GM04504 (cell line): Measurements from ENCODE around the gene ZBTB8A.
"Not testable (repeated sequence)": the region's sequence is repeated elsewhere in the genome, so short reads cannot be mapped to it uniquely, and the experiment has no call there.

Experiments
- DNase-seq: peaks from one replicate; pipeline ENCODE4 v3.0.0-alpha.2; 2012; ENCODE audit warnings: low read depth

Gene ZBTB8A

DNA sequence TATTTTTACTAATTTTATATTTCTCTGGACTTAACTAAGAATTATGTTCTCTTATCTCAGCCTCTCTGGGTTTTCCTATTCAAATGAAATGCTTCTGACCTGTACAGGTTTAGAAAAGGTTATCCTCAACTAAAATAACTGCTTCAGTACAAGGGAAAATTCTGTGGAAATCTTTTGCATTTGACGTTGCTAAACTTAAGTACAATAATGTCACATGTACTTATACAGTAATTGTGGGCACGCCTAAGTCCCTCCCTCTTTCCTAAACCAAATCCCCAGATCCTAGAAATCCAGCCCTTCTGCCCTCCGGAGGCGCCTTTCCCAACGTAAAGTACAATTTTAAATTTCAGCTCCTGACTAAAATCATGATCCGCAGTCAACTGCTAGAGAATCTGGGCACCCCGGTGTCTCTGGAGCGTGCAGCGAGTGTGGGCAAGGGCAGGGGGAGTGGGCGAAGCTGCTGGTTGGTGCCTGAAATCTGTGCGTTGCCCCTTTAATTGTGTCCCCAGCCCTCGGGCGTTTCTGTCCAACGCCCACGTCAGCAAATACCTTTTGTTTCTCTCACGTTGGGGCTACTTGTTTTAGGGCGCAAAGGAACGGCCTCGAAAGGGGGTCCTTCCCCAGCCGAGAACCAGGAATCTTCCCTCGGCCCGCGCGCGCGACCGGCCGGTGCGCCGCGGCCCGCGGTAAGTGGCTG is at the start of gene ZBTB8A:
Gene ZBTB8A (plus strand): TSS at position 541 of the 697 bp plus-strand sequence. CDS start 53,505 bp downstream, outside the sequence.
- peak; percentile 20 for DNase-seq

DNA sequence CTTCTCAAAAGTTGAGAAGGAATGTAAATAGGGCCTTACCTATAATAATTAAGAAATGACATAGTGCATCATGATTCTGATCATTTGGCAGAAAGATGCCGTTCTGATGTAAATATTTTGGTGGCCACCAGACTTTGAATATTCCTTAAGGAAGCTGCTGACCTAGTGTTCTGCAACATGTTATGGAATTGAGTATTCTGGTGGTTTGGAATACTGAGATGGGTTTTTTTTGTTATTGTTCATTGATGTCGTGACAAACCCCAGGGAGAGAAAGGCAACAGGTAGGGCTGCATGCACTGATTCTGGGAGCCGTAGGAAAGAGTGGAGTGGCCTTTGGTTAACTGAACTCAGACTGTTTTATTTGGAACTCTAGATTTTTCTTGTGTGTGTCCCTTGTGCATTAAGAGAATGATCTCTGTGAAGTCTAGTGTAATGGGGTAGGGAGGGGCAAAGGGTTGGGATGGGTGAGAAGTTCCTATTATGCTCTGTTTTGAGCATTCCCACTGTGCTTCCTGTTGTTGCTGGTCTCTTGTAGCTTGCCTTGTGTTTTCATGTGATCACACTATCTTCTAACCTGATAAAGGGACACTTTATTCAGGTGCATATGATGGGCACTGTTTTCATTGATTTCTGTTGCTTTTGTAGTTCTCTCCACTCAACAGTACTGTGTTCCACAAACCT is 49.3 kb upstream of the ZBTB8A start:
- DNase-seq: no peak

DNA sequence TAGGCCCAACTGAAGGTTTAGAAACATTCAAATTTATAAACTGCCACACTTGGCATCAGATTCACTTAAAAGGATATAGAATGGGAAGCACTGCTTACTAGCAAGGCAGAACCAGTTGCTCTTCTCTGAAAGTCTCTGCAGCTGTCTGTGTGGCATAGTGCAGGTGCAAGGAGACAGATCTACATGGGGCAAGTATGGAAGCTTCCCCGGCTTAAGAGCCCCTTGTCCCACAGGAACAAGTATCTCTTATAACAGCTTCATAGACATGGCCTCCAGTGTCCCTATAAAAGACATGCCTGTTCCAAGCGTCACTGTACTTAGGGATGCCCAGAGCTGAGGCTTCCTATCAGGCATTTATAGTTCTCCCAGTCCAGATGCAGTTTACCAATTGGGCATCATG is 47.8 kb upstream of the ZBTB8A start:
- DNase-seq: no peak

DNA sequence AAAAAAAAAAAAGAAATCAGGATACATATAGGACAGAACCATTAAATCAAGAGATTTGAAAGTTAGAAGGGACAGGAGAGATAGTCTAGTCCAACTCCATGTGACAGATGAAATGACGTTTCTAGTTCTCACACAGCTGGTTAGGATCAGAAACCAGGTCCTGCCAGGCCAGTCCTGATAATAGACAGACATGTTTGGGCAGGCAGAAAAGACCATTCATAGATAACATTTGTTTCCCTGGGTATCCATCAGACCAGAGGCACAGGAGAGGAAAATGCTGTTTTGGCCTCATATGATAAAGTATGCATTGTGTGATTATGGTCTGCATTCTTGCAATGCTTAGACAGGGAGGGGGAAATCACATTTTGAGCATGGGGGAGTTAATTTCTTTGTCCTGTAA is 45.0 kb upstream of the ZBTB8A start:
- no peak for DNase-seq

DNA sequence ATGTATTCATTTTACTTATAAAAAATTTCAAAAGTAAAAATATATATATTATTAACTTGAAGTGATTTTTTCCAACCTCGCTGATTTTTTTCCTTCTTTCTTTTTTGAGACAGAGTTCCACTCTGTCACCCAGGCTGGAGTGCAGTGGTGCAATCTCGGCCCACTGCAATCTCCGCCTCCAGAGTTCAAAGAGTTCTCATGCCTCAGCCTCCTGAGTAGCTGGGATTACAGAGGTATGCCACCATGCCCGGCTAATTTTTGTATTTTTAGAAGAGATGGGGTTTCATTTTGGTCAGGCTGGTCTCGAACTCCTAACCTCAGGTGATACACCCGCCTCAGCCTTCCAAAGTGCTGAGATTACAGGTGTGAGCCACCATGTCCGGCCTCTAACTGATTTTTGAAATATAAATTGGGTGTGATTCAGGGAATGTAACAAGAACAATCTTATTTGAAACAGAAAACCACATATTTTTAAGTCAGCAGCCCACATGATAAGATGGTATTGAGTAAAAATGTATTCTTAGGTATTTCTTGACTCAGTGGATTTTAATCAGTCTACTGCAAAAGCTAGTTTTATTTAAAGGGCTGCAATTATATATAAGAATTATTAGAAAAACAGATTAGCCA is 44.4 kb upstream of the ZBTB8A start:
- DNase-seq: no peak

DNA sequence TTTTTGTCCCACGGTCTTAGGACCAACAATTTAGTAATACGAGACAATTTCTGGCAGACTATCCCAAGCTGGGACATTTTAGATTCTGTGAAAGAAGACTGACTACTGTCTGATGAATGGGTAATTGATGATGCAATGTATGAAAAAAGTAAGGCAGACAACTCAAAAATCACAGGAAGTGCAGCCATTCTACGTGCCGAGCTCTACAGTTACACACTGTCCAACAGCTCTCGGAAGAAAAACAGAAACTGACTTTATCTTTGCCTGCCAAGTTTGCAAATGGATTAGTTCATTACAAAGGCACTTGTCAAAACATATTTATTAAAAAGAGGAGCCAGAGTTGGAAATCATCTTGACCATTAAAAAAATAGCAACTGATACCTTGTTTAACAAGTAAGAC is 43.1 kb upstream of the ZBTB8A start:
- no peak for DNase-seq

DNA sequence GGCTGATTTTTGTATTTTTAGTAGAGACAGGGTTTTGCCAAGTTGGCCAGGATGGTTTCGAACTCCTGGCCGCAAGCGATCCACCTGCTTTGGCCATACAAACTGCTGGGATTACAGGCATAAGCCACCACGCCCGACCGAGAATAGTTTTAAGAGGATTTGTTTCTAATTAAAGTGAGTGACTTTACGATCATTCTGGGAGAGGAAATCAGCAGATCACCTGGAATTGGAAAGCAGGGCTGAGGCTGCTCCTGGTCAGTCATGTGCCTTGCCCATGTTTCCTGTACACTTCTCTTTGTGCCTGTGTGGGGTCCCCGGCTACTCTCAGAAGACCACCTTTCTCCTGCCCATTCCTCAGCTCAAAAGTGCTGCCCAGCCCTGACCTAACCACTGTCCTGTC is 40.5 kb upstream of the ZBTB8A start:
- no peak for DNase-seq

DNA sequence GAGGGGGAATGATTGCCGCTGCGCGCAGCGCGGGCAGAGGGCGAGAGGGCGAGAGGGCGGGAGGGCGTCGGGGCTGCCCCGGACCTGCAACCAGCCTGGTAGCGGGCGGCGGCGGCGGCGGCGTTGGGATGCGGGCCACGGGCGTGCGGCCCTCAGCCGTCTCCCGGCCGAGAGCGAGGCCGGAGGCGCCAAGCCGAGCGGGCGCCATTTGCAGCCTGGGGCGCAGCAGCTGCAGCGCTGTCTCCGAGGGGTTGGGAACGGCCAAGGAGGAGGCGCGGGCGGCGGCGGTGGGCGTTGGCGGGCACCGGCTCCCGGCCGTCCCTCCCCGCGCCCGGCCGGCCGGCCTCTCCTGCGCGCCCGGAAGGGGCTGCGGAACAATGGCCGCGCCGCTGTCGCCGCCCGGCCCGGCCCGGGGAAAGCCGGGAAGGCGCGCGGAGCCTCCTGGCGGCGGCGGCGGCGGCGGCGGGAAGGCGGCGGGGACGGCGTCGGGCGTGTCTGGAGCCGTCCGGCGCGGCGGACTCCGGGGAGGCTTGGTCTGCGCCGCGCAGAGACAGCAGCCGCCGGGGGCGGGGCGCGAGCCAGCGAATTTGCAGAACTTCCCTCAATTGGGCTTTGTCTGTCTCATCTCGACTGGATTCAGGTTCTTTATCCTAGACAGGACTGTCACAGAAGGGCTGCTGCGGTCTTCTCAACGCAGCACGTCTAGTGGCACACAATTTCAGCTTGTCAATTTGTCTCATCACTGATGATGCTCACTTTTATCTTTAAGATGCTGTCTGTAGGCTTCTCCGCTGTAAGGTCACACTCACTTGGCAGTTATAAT is 38.6 kb upstream of the ZBTB8A start:
- no peak for DNase-seq

DNA sequence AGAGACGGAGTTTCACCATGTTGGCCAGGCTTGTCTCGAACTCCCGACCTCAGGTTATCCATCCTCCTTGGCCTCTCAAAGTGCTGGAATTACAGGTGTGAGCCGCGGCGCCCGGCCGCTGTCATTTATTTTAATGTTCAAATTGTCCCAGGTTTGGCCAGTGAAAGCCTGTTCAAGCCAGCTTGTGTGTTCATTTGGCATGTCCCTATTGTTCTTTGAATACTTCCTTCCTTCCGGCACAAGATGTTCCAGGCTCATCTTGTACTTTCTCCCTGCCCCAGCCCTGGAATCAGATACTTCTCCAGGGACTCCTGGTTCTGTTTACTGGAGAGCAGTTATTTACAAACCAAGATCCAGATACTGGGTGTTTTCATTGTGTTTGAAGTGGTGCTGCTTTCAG is 37.4 kb upstream of the ZBTB8A start:
- no peak for DNase-seq

DNA sequence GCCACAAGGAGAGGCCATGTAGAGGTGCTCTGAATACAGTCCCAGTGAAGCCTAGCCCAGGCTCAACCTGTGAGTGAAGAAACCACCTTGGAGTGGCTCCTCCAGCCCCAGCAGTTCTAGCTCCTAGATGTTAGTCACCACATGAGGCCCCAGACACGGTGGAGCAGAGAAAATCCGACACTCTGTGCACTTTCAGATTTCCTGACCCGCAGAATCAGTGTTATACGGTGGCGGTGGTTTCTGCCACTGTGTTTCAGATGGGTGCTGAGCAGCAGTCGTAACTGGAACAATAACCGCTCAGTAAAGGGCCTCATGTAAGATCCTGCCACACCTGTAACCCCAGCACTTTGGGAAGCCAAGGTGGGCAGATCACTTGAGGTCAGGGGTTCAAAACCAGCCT is 36.1 kb upstream of the ZBTB8A start:
- DNase-seq: no peak

DNA sequence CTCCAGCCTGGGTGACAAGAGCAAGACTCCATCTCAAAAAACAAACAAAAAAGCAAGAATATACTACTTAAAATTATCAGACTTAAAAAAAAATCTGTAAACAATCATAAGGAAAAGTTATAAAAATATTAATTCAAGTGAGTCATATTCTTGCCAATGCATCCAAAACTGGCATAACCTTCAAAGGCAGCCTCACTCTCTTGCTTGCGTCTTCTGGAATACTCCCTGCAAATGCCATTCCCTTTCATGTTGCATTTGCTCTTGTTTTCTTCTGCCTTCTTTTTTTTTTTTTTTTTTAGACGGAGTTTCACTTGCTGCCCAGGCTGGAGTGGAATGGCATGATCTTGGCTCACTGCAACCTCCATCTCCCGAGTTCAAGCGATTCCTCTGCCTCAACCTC is 32.2 kb upstream of the ZBTB8A start:
- DNase-seq: no peak

DNA sequence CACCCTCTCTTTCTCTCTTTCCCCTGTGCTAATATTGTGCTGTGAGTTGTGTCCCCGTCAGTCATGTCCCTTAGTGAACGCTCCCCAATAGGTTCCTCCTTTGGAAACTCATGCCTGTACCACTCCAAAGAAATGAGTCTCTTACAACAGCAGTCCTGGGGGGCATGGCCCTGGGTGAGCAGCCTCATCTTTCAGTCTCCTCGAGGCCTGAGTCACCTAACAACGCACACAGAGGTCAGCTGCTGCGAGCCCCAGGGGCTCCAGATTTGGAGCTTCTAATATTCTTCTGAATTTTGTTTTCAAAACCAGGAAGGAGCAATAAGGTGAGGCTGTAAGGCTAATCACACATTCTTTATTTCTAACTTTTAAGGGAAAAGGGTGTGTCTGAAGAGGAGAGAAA is 30.5 kb upstream of the ZBTB8A start:
- no peak for DNase-seq

DNA sequence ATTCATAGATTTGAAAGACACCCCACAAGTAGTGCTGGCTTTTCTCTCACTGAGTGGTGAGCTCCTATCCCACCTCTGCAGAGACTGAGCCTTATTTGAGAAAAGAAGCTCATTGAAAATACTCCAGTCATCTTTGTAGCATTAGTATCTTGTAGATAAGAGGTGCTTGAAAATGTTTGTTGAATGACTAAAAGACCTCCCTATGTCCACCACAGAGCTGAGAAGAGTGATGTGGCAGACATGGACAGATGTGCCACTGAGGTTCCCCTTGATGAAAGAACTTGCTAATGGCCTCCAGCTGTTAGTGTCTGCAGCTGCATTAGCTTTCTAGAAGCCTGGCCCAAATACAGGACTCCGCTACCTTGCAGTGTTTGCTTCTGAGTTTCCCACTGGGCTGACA is 29.3 kb upstream of the ZBTB8A start:
- DNase-seq: no peak

DNA sequence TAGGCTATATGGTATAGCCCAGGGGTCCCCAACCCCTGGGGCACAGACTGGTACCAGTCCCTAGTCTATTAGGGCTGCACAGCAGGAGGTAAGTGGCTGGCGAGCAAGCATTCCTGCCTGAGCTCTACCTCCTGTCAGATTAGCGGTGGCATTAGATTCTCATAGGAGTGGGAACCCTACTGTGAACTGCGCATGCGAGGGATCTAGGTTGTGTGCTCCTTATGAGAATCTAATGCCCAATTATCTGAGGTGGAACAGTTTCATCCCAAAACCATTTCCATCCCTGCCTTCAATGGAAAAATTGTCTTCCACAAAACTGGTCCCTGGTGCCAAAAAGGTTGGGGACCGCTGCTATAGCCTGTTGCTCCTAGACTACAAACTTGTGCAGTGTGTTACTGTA is 22.8 kb upstream of the ZBTB8A start:
- no peak for DNase-seq

DNA sequence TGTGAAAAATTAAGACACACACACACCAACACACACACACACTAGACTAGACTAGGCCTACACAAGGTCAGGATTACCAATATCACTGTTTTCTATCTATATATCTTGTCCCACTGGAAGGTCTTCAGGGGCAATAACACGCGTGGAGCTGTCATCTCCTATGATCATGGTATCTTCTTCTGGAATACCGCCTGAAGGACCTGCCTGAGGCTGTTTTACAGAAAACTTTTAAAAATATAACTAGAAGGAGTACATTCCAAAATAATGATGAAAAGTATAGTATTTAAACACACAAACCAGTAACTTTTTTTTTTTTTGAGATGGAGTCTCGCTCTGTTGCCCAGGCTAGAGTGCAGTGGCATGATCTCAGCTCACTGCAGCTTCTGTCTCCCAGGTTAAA is 20.3 kb upstream of the ZBTB8A start:
- DNase-seq: no peak

DNA sequence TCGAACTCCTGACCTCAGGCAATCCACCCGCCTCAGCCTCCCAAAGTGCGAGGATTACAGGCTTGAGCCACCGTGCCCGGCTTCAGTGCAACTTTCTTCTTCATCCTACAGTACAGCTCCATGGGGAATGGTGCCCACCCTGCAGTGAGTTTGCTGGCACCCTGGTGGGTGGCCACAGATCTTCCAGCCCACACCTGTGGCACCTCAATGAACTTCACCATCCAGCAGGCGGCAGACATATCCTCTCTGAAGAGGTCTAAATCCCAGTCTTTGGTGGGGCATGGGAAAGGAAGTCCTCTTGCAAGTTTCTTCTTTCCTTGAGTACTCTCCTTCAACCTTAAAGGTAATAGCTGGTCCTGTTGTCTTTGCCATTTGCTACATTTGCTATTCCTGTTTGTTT is 18.1 kb upstream of the ZBTB8A start:
- DNase-seq: no peak

DNA sequence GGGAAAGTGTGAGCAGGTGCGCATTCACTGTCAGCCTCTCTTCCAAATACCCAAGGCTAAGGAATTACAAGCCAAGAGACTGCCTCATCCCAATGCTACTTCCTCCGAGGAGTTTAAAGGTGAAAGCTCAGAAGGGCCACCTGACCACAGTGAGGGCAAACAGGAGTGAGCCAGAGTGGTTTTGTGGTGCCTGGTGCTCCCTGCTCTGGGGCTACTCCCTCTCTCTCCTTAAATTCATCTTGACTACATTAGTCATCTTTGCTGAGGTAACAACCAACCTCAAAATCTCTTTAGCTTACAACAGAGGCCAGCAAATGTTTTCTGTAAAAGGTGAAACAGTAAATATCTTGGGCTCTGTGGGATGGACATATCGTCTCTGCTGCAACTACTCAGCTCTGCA is 14.2 kb upstream of the ZBTB8A start:
- no peak for DNase-seq

DNA sequence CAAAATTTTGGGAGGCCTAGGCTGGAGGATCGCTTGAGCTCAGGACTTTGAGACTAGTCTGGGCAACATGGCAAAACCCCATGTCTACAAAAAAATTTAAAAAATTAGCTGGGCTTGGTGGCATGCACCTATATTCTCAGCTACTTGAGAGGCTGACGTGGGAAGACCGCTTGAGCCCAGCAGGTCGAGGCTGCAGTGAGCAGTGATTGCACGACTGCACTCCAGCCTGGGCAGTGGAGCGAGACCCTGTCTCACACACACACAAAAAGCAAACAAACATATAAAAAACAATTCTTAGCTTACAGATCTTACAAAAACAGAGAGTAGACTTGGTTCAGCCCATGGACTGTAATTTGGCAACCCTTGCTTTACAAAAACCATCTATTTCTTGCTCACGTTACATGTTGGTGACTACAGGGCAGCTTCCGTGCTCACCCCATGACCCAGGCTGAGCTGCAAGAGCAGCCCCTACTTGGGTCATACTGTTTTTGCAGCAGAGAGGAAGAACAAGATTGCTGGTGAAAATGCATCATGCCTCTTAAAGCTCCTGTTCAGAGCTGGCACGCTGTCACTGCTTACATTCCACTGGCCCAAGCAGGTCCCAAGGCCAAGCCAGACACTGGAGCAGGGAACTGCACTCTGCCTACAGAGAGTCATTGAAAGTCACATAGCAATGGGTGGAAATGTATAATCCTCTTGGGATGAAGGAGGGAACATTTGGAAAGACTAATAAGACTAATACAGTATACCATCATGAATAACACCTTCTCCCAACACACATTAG is 13.4 kb upstream of the ZBTB8A start:
- DNase-seq: no peak

DNA sequence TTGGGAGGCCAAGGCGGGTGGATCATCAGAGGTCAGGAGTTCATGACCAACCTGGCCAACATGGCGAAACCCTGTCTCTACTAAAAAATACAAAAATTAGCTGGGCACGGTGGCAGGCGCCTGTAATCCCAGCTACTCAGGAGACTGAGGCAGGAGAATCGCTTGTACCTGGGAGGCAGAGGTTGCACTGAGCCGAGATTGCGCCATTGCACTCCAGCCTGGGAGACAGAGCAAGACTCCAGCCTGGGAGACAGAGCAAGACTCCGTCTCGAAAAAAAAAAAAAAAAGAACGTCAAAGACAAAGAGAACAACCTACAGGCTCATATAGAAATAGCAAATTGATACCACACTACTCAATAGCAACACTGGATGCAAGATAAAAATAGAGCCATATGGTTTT is 10.7 kb upstream of the ZBTB8A start:
- DNase-seq: not testable (repeated sequence)

DNA sequence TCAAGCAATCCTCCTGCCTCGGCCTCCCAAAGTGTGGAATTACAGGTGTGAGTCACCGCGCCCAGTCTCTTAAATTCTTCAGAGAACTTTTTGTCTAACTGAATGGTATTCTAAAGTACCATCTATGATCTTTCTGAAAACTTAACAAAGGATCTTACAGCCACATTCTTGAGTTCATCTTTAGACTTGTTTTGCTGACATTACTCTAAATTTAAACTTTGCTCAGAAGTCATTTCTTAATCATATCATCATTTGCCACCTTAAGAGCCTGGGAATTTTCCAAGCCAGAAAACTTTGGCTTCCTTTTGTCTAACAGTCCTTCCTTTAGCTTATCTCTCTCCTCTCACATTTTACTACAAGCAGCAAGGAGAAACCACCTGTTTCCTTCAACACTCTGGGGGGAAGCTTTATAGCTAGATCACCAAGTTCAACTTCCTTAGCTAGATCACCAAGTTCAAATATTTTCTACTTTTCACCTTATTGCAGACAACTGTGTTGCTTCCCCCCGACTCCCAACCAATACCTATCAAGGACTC is 5.4 kb upstream of the ZBTB8A start:
- no peak for DNase-seq

DNA sequence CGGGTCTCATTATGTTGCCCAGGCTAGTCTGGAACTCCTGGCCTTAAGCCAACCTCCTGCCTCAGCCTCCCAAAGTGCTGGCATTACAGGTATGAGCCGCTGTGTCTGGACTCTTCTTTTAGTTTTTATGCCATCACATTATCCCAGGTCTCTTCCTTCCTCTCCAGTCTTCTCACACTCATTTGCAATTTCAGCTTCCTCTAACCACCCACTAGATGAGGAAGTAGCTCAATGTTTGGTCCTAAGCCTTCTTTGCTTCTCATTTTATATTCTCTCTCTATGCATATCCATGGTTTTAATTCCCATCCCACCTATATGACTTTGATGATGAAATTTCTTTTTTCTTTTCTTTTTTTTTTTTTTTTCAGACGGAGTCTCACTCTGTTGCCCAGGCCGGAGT is 3.1 kb upstream of the ZBTB8A start:
- DNase-seq: no peak

DNA sequence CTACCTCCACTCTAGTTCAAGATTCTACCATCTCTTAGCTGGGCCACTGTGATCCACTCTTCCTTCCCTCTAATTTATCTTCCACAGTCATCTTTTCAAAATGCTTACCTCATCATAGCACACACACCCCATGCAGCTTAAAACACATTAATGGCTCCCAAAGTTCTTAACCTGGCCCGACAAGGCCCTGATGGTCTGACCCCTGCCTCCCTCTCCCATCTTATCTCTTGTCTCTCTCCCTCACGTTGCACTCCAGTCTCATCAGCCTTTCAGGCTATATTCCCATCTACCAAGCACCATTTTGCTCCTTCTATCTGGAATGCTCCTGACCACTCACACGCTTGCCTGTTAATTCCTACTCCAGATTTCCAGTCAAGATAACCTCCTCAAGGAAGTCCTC is 2.5 kb upstream of the ZBTB8A start:
- no peak for DNase-seq
